ENCODE data around the gene NDUFS6. TPM values are rescaled to one million over a fixed set of nuclear protein-coding genes. Genes with fewer than 3 reads are reported as not detected.

The NDUFS6 gene
- total RNA-seq, result 10 to 100 TPM; 38.9 to 64.5 (median 51.2) TPM

- Histone ChIP-seq H3K4me3 (peak within 1 kb of the TSS; percentile 89), H3K9me3 (no peaks in the 10 kb centered on the region), H3K4me1 (peaks cover 35% of the 10 kb centered on the region), H3K27me3 (no peaks in the 10 kb centered on the region), H3K36me3 (peaks cover 57% of the 10 kb centered on the region), H3K27ac (peak within 1 kb of the TSS; percentile 86)
- WGBS, result under 1% methylated on average over 18 of the region's 69 CpGs
- peak; percentile 83 to 86 for DNase-seq (ENCODE audit: low spot score in 2 of 2)
- TF ChIP-seq POLR2AphosphoS5 (IDR thresholded peaks at IDR 0.05) (peak in 1 of 3 donors; percentile 39), CTCF (IDR thresholded peaks at IDR 0.05) (no peak)
Measured at GRCh38 chr5:1801222-1801966, at the start of gene NDUFS6. TSS of gene NDUFS6 (plus strand) at chr5:1801407. CDS start at chr5:1801418, 11 bp downstream.

- DNase-seq (ENCODE audit: low spot score in 2 of 2), result peak in 1 of 2 donors; percentile 60
- Histone ChIP-seq H3K9me3 (no peaks in the 10 kb centered on the region), H3K27me3 (peaks cover 24% of the 10 kb centered on the region), H3K36me3 (no peaks in the 10 kb centered on the region), H3K4me1 (no peaks in the 10 kb centered on the region), H3K27ac (no peak overlapping the region), H3K4me3 (no peak overlapping the region)
- TF ChIP-seq CTCF (IDR thresholded peaks at IDR 0.05) (no peak), POLR2AphosphoS5 (IDR thresholded peaks at IDR 0.05) (no peak), POLR2A (IDR thresholded peaks at IDR 0.05) (no peak), EP300 (IDR thresholded peaks at IDR 0.05) (no peak)
- 82% methylated on average over 28 of the region's 29 CpGs for WGBS
Measured at GRCh38 chr5:1751864-1752822, 49.1 kb upstream of the NDUFS6 start.

- no peak overlapping the region for H3K4me3 ChIP-seq
- peaks cover 27% of the 10 kb centered on the region for H3K27me3 ChIP-seq
- 77% methylated on average over 14 of the region's 16 CpGs for WGBS
- H3K4me1 ChIP-seq, result no peaks in the 10 kb centered on the region
- H3K36me3 ChIP-seq, result no peaks in the 10 kb centered on the region
- no peaks in the 10 kb centered on the region for H3K9me3 ChIP-seq
- H3K27ac ChIP-seq, result no peak overlapping the region
- peak; percentile 36 to 68 for DNase-seq (ENCODE audit: low spot score in 2 of 2)
- TF ChIP-seq POLR2AphosphoS5 (IDR thresholded peaks at IDR 0.05) (no peak), CTCF (IDR thresholded peaks at IDR 0.05) (no peak), POLR2A (IDR thresholded peaks at IDR 0.05) (no peak), EP300 (IDR thresholded peaks at IDR 0.05) (no peak)
Measured at GRCh38 chr5:1752881-1753280, 48.3 kb upstream of the NDUFS6 start.

GRCh38 chr5:1753490-1753889, 47.7 kb upstream of the NDUFS6 start:
- DNase-seq (ENCODE audit: low spot score in 2 of 2), result peak; percentile 32 to 37
- no peaks in the 10 kb centered on the region for H3K36me3 ChIP-seq
- no peak overlapping the region for H3K27ac ChIP-seq
- no peak overlapping the region for H3K4me3 ChIP-seq
- H3K4me1 ChIP-seq, result no peaks in the 10 kb centered on the region
- WGBS, result 76% methylated on average over 8 of the region's 8 CpGs
- H3K9me3 ChIP-seq, result no peaks in the 10 kb centered on the region
- peaks cover 27% of the 10 kb centered on the region for H3K27me3 ChIP-seq
- TF ChIP-seq POLR2AphosphoS5 (IDR thresholded peaks at IDR 0.05) (no peak), POLR2A (IDR thresholded peaks at IDR 0.05) (no peak), CTCF (IDR thresholded peaks at IDR 0.05) (no peak), EP300 (IDR thresholded peaks at IDR 0.05) (no peak)
